Cardiac muscle cell (in vitro differentiated cells and primary cell): ENCODE data around the gene UBE2G1. TPM values are rescaled to one million over a fixed set of nuclear protein-coding genes. Genes with fewer than 3 reads are reported as not detected.

ENCODE experiments used
- DNase-seq, 2 donors: peaks; one replicate each; pipeline versions ENCODE4 v3.0.0 to v3.0.0-alpha.2; 2010 to 2017; ENCODE audit warnings: low read depth in 1 of 2, low spot score in 1 of 2
- H3K27ac ChIP-seq: fragments of 200-600 bp; sonication (generic); 2 replicates; pipeline ENCODE4 v1.5.1; 2016
- H3K27me3 ChIP-seq: fragments of 200-600 bp; sonication (generic); 2 replicates; pipeline ENCODE4 v1.6.0; 2016; ENCODE audit warnings: control low read depth
- H3K36me3 ChIP-seq: fragments of 200-600 bp; sonication (generic); 2 replicates; pipeline ENCODE4 v1.5.1; 2016; ENCODE audit warnings: control low read depth
- H3K4me1 ChIP-seq: fragments of 200-600 bp; sonication (generic); 2 replicates; pipeline ENCODE4 v1.8.1; 2017; ENCODE audit warnings: low read depth, mild to moderate bottlenecking, mixed run types
- H3K4me3 ChIP-seq: fragments of 200-600 bp; sonication (generic); 2 replicates; pipeline ENCODE4 v1.5.1; 2016; ENCODE audit warnings: mild to moderate bottlenecking
- H3K9me3 ChIP-seq: fragments of 200-600 bp; sonication (generic); 2 replicates; pipeline ENCODE4 v1.5.1; 2017; ENCODE audit warnings: low read depth, mild to moderate bottlenecking, control low read depth
- polyA plus RNA-seq: library from polyadenylated mRNA; unstranded; fragments of >200 nt; fragmentation: Nextera tagmentation; extraction: Ambion mirVana; gene quantifications from 2 replicates; pipeline ENCODE4 v1.2.1, GENCODE V29; 2016
- total RNA-seq: library from RNA; depleted of rRNA; stranded (reverse); fragments of >200 nt; gene quantifications from 2 replicates; pipeline ENCODE4 v1.2.3, GENCODE V29; 2016
- TF ChIP-seq, protein P1 (sequence below): IDR thresholded peaks from 2 replicates; pipeline ENCODE4 v1.5.1; 2012; ENCODE audit warnings: low read depth, mild to moderate bottlenecking, low read length

UBE2G1 gene
- total and polyA plus RNA-seq, 2 experiments from 2014 or later: 99.0 to 107 TPM

GRCh38 chr17:4304417-4305027, 62.0 kb downstream of the UBE2G1 start:
- H3K36me3 ChIP-seq: no peaks in the 10 kb centered on the region
- H3K27me3 ChIP-seq: no peaks in the 10 kb centered on the region
- peak overlapping the region; percentile 77 for H3K27ac ChIP-seq
- no peak overlapping the region for H3K4me3 ChIP-seq
- no peaks in the 10 kb centered on the region for H3K9me3 ChIP-seq
- TF ChIP-seq, protein P1, sequence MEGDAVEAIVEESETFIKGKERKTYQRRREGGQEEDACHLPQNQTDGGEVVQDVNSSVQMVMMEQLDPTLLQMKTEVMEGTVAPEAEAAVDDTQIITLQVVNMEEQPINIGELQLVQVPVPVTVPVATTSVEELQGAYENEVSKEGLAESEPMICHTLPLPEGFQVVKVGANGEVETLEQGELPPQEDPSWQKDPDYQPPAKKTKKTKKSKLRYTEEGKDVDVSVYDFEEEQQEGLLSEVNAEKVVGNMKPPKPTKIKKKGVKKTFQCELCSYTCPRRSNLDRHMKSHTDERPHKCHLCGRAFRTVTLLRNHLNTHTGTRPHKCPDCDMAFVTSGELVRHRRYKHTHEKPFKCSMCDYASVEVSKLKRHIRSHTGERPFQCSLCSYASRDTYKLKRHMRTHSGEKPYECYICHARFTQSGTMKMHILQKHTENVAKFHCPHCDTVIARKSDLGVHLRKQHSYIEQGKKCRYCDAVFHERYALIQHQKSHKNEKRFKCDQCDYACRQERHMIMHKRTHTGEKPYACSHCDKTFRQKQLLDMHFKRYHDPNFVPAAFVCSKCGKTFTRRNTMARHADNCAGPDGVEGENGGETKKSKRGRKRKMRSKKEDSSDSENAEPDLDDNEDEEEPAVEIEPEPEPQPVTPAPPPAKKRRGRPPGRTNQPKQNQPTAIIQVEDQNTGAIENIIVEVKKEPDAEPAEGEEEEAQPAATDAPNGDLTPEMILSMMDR: peak; percentile 74
- H3K4me1 ChIP-seq: peaks cover 7% of the 10 kb centered on the region
- peak; percentile 61 to 64 for DNase-seq

DNA sequence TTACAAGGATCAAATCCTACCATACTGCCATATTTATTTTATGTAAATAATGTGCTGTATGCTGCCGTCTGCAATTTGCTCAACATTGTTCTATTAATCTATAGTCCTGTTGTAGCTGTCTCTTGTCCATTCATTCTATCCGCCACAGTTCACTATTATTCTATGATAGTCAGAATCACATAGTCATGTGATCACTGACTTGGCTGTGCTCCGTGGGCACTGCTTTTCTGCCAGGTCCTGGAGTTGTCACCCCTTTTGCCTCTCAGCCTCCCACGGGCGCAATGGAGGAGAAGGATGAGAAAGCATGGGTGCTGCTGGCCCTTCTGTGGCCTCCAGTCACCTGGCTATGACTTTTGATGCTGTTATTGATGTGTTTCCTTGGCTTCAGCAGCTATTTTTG, 65.4 kb downstream of the UBE2G1 start:
- no peaks in the 10 kb centered on the region for H3K9me3 ChIP-seq
- H3K4me3 ChIP-seq: no peak overlapping the region
- TF ChIP-seq, protein P1: no peak
- no peaks in the 10 kb centered on the region for H3K27me3 ChIP-seq
- DNase-seq: no peak
- H3K36me3 ChIP-seq: no peaks in the 10 kb centered on the region
- peak overlapping the region; percentile 34 for H3K27ac ChIP-seq
- H3K4me1 ChIP-seq: peaks cover 21% of the 10 kb centered on the region

GRCh38 chr17:4297351-4297750, 69.1 kb downstream of the UBE2G1 start:
- DNase-seq: no peak
- Histone ChIP-seq H3K27ac (peak overlapping the region; percentile 14), H3K27me3 (no peaks in the 10 kb centered on the region), H3K4me1 (peaks cover 21% of the 10 kb centered on the region), H3K36me3 (no peaks in the 10 kb centered on the region), H3K9me3 (no peaks in the 10 kb centered on the region), H3K4me3 (no peak overlapping the region)
- TF ChIP-seq, protein P1: no peak

DNA sequence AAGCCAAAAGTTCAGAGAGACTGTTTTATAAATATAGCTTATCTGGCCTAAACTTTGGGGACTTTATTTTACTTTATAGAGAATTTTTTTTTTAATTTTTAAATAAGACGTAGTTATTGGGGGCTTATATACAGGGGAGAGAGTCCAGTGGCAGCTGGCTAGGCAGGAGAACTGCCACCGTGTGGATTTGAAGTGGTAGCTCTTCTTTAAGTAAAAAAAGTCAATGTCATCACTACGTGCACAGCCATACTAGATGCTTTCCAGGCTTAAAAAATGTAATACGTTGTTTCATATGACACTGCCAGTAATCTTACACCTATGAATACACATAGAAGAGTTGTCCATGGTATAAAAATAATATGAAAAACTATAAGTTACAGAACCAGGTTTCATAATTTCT, 70.8 kb downstream of the UBE2G1 start:
- TF ChIP-seq, protein P1: no peak
- no peak for DNase-seq
- Histone ChIP-seq H3K4me3 (no peak overlapping the region), H3K36me3 (no peaks in the 10 kb centered on the region), H3K27ac (peak overlapping the region; percentile 14), H3K9me3 (no peaks in the 10 kb centered on the region), H3K4me1 (peaks cover 21% of the 10 kb centered on the region), H3K27me3 (no peaks in the 10 kb centered on the region)

DNA sequence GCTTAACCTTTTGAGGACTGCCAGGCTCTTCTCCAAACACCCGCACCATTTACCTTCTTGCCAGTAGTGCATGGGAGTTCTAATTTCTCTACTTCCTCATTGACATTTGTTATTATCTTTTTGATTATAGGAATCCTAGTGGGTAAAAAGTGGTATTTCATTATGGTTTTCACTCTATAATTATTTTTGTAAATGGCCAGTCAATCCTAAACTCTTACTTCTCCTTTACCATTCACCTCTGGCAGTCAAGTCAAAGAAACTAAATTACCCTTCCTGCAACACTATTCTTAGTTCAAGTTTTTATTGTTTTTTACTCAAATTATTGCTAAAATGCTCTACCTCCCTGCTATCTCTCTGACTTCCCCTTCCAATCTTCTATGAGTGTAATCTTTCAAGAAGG, 72.9 kb downstream of the UBE2G1 start:
- H3K4me3 ChIP-seq: no peak overlapping the region
- H3K9me3 ChIP-seq: no peaks in the 10 kb centered on the region
- H3K27me3 ChIP-seq: no peaks in the 10 kb centered on the region
- no peak overlapping the region for H3K27ac ChIP-seq
- peaks cover 12% of the 10 kb centered on the region for H3K36me3 ChIP-seq
- peaks cover 20% of the 10 kb centered on the region for H3K4me1 ChIP-seq
- TF ChIP-seq, protein P1: no peak
- DNase-seq: no peak
